B cell (primary cell): ENCODE results near the gene NTRK3. TPM values are rescaled to one million over a fixed set of nuclear protein-coding genes. Genes with fewer than 3 reads are reported as not detected.

Source experiments
- ATAC-seq: fragments of 200-7000 bp; cut with Tn5 transposase; one replicate; pipeline ENCODE4 v1.10.0; 2021; ENCODE audit warnings: low read depth, mild to moderate bottlenecking, moderate number of reproducible peaks, moderate library complexity
- CTCF ChIA-PET: fragments of 350-600 bp; sonication (Branson Sonifier 250); formaldehyde crosslinking; loops from one replicate; lab custom pipeline; 2021; ENCODE audit warnings: antibody characterized with exemption, inconsistent platforms; lab: Charles Lee
- POLR2A ChIA-PET: fragments of 350-600 bp; sonication (Branson Sonifier 250); formaldehyde crosslinking; loops from one replicate; lab custom pipeline; 2021; ENCODE audit warnings: antibody characterized with exemption; lab: Charles Lee
- DNase-seq: peaks from one replicate; pipeline ENCODE4 v3.0.0; 2013
- H2AFZ ChIP-seq: 2 replicates; pipeline ENCODE4 v1.6.1; 2012; ENCODE audit warnings: mild to moderate bottlenecking, low read depth, low read length; ENCODE audit not compliant: insufficient read depth, poor library complexity, severe bottlenecking
- H3K27ac ChIP-seq, 2 donors: 1 replicate in 1 of 2; 2 replicates in 1 of 2; pipeline ENCODE4 v1.5.1; 2012 to 2013; ENCODE audit warnings: low read length in 2 of 2, mild to moderate bottlenecking in 2 of 2, moderate library complexity in 1 of 2
- H3K27me3 ChIP-seq, 4 experiments: fragments of 200-600 bp in 1 of 4; sonication (generic) in 1 of 4; replicated peaks in 1 of 4; 1 replicate in 2 of 4; 2 replicates in 2 of 4; pipeline versions ENCODE4 v1.6.1 to v1.7.0; 2013 to 2016; ENCODE audit warnings: low read length in 3 of 4, mild to moderate bottlenecking in 2 of 4, mixed read lengths in 1 of 4, moderate library complexity in 1 of 4; ENCODE audit not compliant: insufficient read depth in 4 of 4, control insufficient read depth in 3 of 4; ENCODE audit errors: control extremely low read depth in 1 of 4
- H3K36me3 ChIP-seq, 2 experiments: replicated peaks in 1 of 2; 1 replicate in 1 of 2; 2 replicates in 1 of 2; pipeline versions ENCODE4 v1.6.1 to v1.7.1; 2013; ENCODE audit warnings: low read length in 1 of 2; ENCODE audit not compliant: insufficient read depth in 2 of 2, control insufficient read depth in 1 of 2; ENCODE audit errors: control extremely low read depth in 1 of 2, extremely low read depth in 1 of 2
- H3K4me1 ChIP-seq, 2 donors: fragments of 200-600 bp in 1 of 2; sonication (generic) in 1 of 2; 1 replicate in 1 of 2; 2 replicates in 1 of 2; pipeline versions ENCODE4 v1.5.1 to v1.6.1; 2013 to 2017; ENCODE audit warnings: low read length in 2 of 2; ENCODE audit not compliant: control insufficient read depth in 2 of 2, insufficient read depth in 2 of 2
- H3K4me2 ChIP-seq: replicated peaks from 2 replicates; pipeline ENCODE3; 2012; ENCODE audit warnings: mild to moderate bottlenecking, low read depth, low read length; ENCODE audit not compliant: poor library complexity, severe bottlenecking
- H3K4me3 ChIP-seq, 5 experiments: fragments of 200-600 bp in 1 of 5; sonication (generic) in 1 of 5; 1 replicate in 3 of 5; 2 replicates in 2 of 5; pipeline versions ENCODE4 v1.5.1 to v1.7.0; 2011 to 2016; ENCODE audit warnings: low read length in 4 of 5, mild to moderate bottlenecking in 4 of 5, low read depth in 2 of 5, control low read depth in 1 of 5, moderate library complexity in 1 of 5; ENCODE audit not compliant: insufficient read depth in 1 of 5; ENCODE audit errors: control extremely low read depth in 1 of 5, extremely low read depth in 1 of 5
- H3K79me2 ChIP-seq: fragments of 200-600 bp; sonication (generic); one replicate; pipeline ENCODE4 v1.6.0; 2016; ENCODE audit warnings: low read length; ENCODE audit not compliant: control insufficient read depth, insufficient read depth
- H3K9ac ChIP-seq: fragments of 200-600 bp; sonication (generic); 2 replicates; pipeline ENCODE4 v1.6.1; 2017; ENCODE audit warnings: mild to moderate bottlenecking, low read length, moderate library complexity
- H3K9me3 ChIP-seq, 3 donors: one replicate each; pipeline versions ENCODE4 v1.6.1 to v1.7.1; 2013; ENCODE audit warnings: low read length in 2 of 3; ENCODE audit not compliant: control insufficient read depth in 2 of 3, insufficient read depth in 1 of 3; ENCODE audit errors: control extremely low read depth in 1 of 3
- H4K20me1 ChIP-seq: 2 replicates; pipeline ENCODE4 v1.6.0; 2012; ENCODE audit warnings: mild to moderate bottlenecking, low read length; ENCODE audit not compliant: insufficient read depth, control insufficient read depth, poor library complexity, severe bottlenecking
- H3K27ac Mint-ChIP-seq: one replicate; pipeline ENCODE4 v1.8.0; 2021; ENCODE audit warnings: mixed read lengths
- H3K27me3 Mint-ChIP-seq: one replicate; pipeline ENCODE4 v1.8.0; 2021; ENCODE audit warnings: mixed read lengths
- H3K4me1 Mint-ChIP-seq: one replicate; pipeline ENCODE4 v1.8.0; 2021; ENCODE audit warnings: mixed read lengths
- H3K4me3 Mint-ChIP-seq: one replicate; pipeline ENCODE4 v1.8.0; 2021; ENCODE audit warnings: mixed read lengths
- H3K9me3 Mint-ChIP-seq: one replicate; pipeline ENCODE4 v1.8.0; 2022; ENCODE audit warnings: mixed read lengths; ENCODE audit not compliant: insufficient read depth
- CTCF ChIP-seq: fragments of 200-600 bp; IDR thresholded peaks from one replicate; pipeline ENCODE4 v1.8.0; 2022; ENCODE audit warnings: antibody characterized with exemption, mild to moderate bottlenecking
- EZH2 ChIP-seq: IDR thresholded peaks from 2 replicates; pipeline ENCODE4 v1.6.1; 2012; ENCODE audit warnings: borderline replicate concordance, low read depth, mild to moderate bottlenecking, moderate library complexity, low read length; ENCODE audit not compliant: insufficient read depth, poor library complexity, severe bottlenecking
- WGBS: methylation state at CpG from one replicate; pipeline ENCODE4 v1.1.5; 2013; ENCODE audit warnings: missing lambda C conversion rate; ENCODE audit not compliant: insufficient coverage; 5-methylcytosine and 5-hydroxymethylcytosine counted together
- intact Hi-C: fragments of 100-400 bp; cut with micrococcal nuclease; formaldehyde crosslinking; loops from one replicate; pipeline ENCODE4 v1.10.0; 2022
- polyA plus RNA-seq: library from polyadenylated mRNA; depleted of rRNA; stranded (reverse); fragments of >200 nt; gene quantifications from 2 replicates; pipeline ENCODE4 v1.2.3, GENCODE V29; 2012
- total RNA-seq, 2 donors: library from RNA; stranded (reverse); fragments of 120-200 nt in 1 of 2; gene quantifications; 1 replicate in 1 of 2; 2 replicates in 1 of 2; pipeline versions ENCODE4 v1.2.3 to v1.2.4, GENCODE V29; 2013 to 2022

The NTRK3 gene
- total and polyA plus RNA-seq, 2 donors (not counting 1 experiment from before 2014, with no cell fraction given), result not detected

- H4K20me1 ChIP-seq, result no peaks in the 10 kb centered on the region
- Mint-ChIP-seq H3K9me3 (no peaks in the 10 kb centered on the region), H3K27ac (no peak overlapping the region), H3K27me3 (peaks cover 16% of the 10 kb centered on the region), H3K4me3 (no peak overlapping the region), H3K4me1 (no peaks in the 10 kb centered on the region)
- TF ChIP-seq EZH2, result no peak
- TF ChIP-seq CTCF, result no peak
- CTCF ChIA-PET, result interaction anchor here (1.0 kb wide), 1 partner anchor 51 kb away, joined by 3 read pairs; no protein-coding TSS in a partner anchor
- 50% methylated on average over 1 of the region's 4 CpGs for WGBS
- POLR2A ChIA-PET, result no interaction called here
- ATAC-seq, result no peak
- H3K79me2 ChIP-seq, result no peaks in the 10 kb centered on the region
- H3K4me3 ChIP-seq, result no peak overlapping the region
- no peak overlapping the region for H2AFZ ChIP-seq
- H3K9ac ChIP-seq, result no peak overlapping the region
- no peaks in the 10 kb centered on the region for H3K36me3 ChIP-seq
- H3K4me2 ChIP-seq, result no peak overlapping the region
- DNase-seq, result no peak
- H3K27ac ChIP-seq, result no peak overlapping the region
- H3K4me1 ChIP-seq, result no peaks in the 10 kb centered on the region
- H3K27me3 ChIP-seq, result peaks cover 0 to 3% (median 0%) of the 10 kb centered on the region in 4 experiments
- peaks cover 0 to 1% (median 0%) of the 10 kb centered on the region in 3 donors for H3K9me3 ChIP-seq
- intact Hi-C loops, result no loop called here
Measured at GRCh38 chr15:88299497-88299896, 43.0 kb upstream of the NTRK3 start.

- WGBS, result 75% methylated on average over 2 of the region's 4 CpGs
- no peak overlapping the region for H3K27ac Mint-ChIP-seq
Measured at GRCh38 chr15:88288661-88289060, 32.1 kb upstream of the NTRK3 start.

More at GRCh38 chr15:88288661-88289060, 32.1 kb upstream of the NTRK3 start:
- Histone ChIP-seq H3K79me2 (no peaks in the 10 kb centered on the region), H3K4me3 (no peak overlapping the region), H3K27ac (no peak overlapping the region), H3K9me3 (no peaks in the 10 kb centered on the region), H2AFZ (no peak overlapping the region), H3K9ac (no peak overlapping the region), H3K4me2 (no peak overlapping the region), H4K20me1 (no peaks in the 10 kb centered on the region), H3K4me1 (peaks cover 4 to 5% of the 10 kb centered on the region in 2 donors), H3K36me3 (no peaks in the 10 kb centered on the region), H3K27me3 (peaks cover 0 to 14% (median 7%) of the 10 kb centered on the region in 4 experiments)
- Mint-ChIP-seq H3K9me3 (no peaks in the 10 kb centered on the region), H3K4me3 (no peak overlapping the region), H3K27me3 (peaks cover 33% of the 10 kb centered on the region), H3K4me1 (peaks cover 10% of the 10 kb centered on the region)
- POLR2A ChIA-PET, result no interaction called here
- ATAC-seq (no peak), DNase-seq (no peak)
- CTCF ChIA-PET, result interaction anchor here (1.0 kb wide), 1 partner anchor 14 kb away, joined by 3 read pairs; no protein-coding TSS in a partner anchor
- intact Hi-C loops, result no loop called here
- TF ChIP-seq CTCF, result no peak
- TF ChIP-seq EZH2, result no peak
